ENCODE results near the gene IRX4.

Gene IRX4

GRCh38 chr5:1923341-1923740, 40.6 kb upstream of the IRX4 start:
- Histone ChIP-seq H3K27me3 (ENCODE audit: insufficient read depth, low read length, poor library complexity) (no peaks in the 10 kb centered on the region), H3K9ac (ENCODE audit: low read depth, low read length) (no peak overlapping the region), H3K9me3 (ENCODE audit: insufficient read depth, low read length, severe bottlenecking) (no peaks in the 10 kb centered on the region), H3K4me3 (ENCODE audit: low read depth in 1 of 2, low read length in 2 of 2) (no peak overlapping the region), H2AFZ (ENCODE audit: low read depth, low read length) (no peak overlapping the region), H3K4me2 (ENCODE audit: insufficient read depth, low read length) (no peak overlapping the region), H3K4me1 (ENCODE audit: insufficient read depth, low read length) (no peaks in the 10 kb centered on the region), H3K79me2 (ENCODE audit: insufficient read depth, low read length) (no peaks in the 10 kb centered on the region), H3K27ac (ENCODE audit: low read length) (no peak overlapping the region), H4K20me1 (ENCODE audit: insufficient read depth, low read length) (no peaks in the 10 kb centered on the region), H3K36me3 (ENCODE audit: insufficient read depth, low read length) (no peaks in the 10 kb centered on the region)
- ATAC-seq (ENCODE audit: insufficient read depth, low read depth) = no peak
- TF ChIP-seq EZH2 (IDR thresholded peaks at IDR 0.05; ENCODE audit: borderline replicate concordance, low read depth, low read length, severe bottlenecking) = no peak
- TF ChIP-seq CTCF (IDR thresholded peaks at IDR 0.05; ENCODE audit: borderline replicate concordance, extremely low read depth, low read length, poor library complexity, severe bottlenecking) = no peak
- no peak for DNase-seq

- no peaks in the 10 kb centered on the region for H3K79me2 ChIP-seq (ENCODE audit: insufficient read depth, low read length)
- no peak for TF ChIP-seq CTCF (IDR thresholded peaks at IDR 0.05; ENCODE audit: borderline replicate concordance, extremely low read depth, low read length, poor library complexity, severe bottlenecking)
- TF ChIP-seq EZH2 (IDR thresholded peaks at IDR 0.05; ENCODE audit: borderline replicate concordance, low read depth, low read length, severe bottlenecking) = no peak
- no peak overlapping the region for H3K4me2 ChIP-seq (ENCODE audit: insufficient read depth, low read length)
- H3K4me1 ChIP-seq (ENCODE audit: insufficient read depth, low read length) = no peaks in the 10 kb centered on the region
- H3K27me3 ChIP-seq (ENCODE audit: insufficient read depth, low read length, poor library complexity) = no peaks in the 10 kb centered on the region
- no peaks in the 10 kb centered on the region for H4K20me1 ChIP-seq (ENCODE audit: insufficient read depth, low read length)
- H3K9ac ChIP-seq (ENCODE audit: low read depth, low read length) = no peak overlapping the region
- H3K9me3 ChIP-seq (ENCODE audit: insufficient read depth, low read length, severe bottlenecking) = no peaks in the 10 kb centered on the region
- no peak overlapping the region for H3K27ac ChIP-seq (ENCODE audit: low read length)
- H2AFZ ChIP-seq (ENCODE audit: low read depth, low read length) = no peak overlapping the region
- H3K4me3 ChIP-seq (ENCODE audit: low read depth in 1 of 2, low read length in 2 of 2) = no peak overlapping the region
- DNase-seq (no peak), ATAC-seq (ENCODE audit: insufficient read depth, low read depth) (no peak)
- H3K36me3 ChIP-seq (ENCODE audit: insufficient read depth, low read length) = no peaks in the 10 kb centered on the region
These were observed 39.0 kb upstream of the IRX4 start for GRCh38 chr5:1921711-1922110.

GRCh38 chr5:1919750-1920149, 37.0 kb upstream of the IRX4 start:
- TF ChIP-seq CTCF (IDR thresholded peaks at IDR 0.05; ENCODE audit: borderline replicate concordance, extremely low read depth, low read length, poor library complexity, severe bottlenecking) (no peak), EZH2 (IDR thresholded peaks at IDR 0.05; ENCODE audit: borderline replicate concordance, low read depth, low read length, severe bottlenecking) (no peak)
- H3K4me1 ChIP-seq (ENCODE audit: insufficient read depth, low read length) = no peaks in the 10 kb centered on the region
- no peaks in the 10 kb centered on the region for H3K9me3 ChIP-seq (ENCODE audit: insufficient read depth, low read length, severe bottlenecking)
- ATAC-seq (ENCODE audit: insufficient read depth, low read depth) (no peak), DNase-seq (no peak)
- H3K36me3 ChIP-seq (ENCODE audit: insufficient read depth, low read length) = no peaks in the 10 kb centered on the region
- H2AFZ ChIP-seq (ENCODE audit: low read depth, low read length) = no peak overlapping the region
- H3K79me2 ChIP-seq (ENCODE audit: insufficient read depth, low read length) = no peaks in the 10 kb centered on the region
- no peak overlapping the region for H3K27ac ChIP-seq (ENCODE audit: low read length)
- no peaks in the 10 kb centered on the region for H4K20me1 ChIP-seq (ENCODE audit: insufficient read depth, low read length)
- H3K27me3 ChIP-seq (ENCODE audit: insufficient read depth, low read length, poor library complexity) = no peaks in the 10 kb centered on the region
- no peak overlapping the region for H3K4me2 ChIP-seq (ENCODE audit: insufficient read depth, low read length)
- no peak overlapping the region for H3K9ac ChIP-seq (ENCODE audit: low read depth, low read length)
- no peak overlapping the region for H3K4me3 ChIP-seq (ENCODE audit: low read depth in 1 of 2, low read length in 2 of 2)

GRCh38 chr5:1919209-1919566, 36.5 kb upstream of the IRX4 start:
- ATAC-seq (ENCODE audit: insufficient read depth, low read depth) (no peak), DNase-seq (no peak)
- no peak for TF ChIP-seq EZH2 (IDR thresholded peaks at IDR 0.05; ENCODE audit: borderline replicate concordance, low read depth, low read length, severe bottlenecking)
- no peak for TF ChIP-seq CTCF (IDR thresholded peaks at IDR 0.05; ENCODE audit: borderline replicate concordance, extremely low read depth, low read length, poor library complexity, severe bottlenecking)

More at GRCh38 chr5:1919209-1919566, 36.5 kb upstream of the IRX4 start:
- Histone ChIP-seq H3K9ac (ENCODE audit: low read depth, low read length) (no peak overlapping the region), H4K20me1 (ENCODE audit: insufficient read depth, low read length) (no peaks in the 10 kb centered on the region), H3K27ac (ENCODE audit: low read length) (no peak overlapping the region), H3K36me3 (ENCODE audit: insufficient read depth, low read length) (no peaks in the 10 kb centered on the region), H3K27me3 (ENCODE audit: insufficient read depth, low read length, poor library complexity) (no peaks in the 10 kb centered on the region), H3K79me2 (ENCODE audit: insufficient read depth, low read length) (no peaks in the 10 kb centered on the region), H3K9me3 (ENCODE audit: insufficient read depth, low read length, severe bottlenecking) (no peaks in the 10 kb centered on the region), H2AFZ (ENCODE audit: low read depth, low read length) (no peak overlapping the region), H3K4me1 (ENCODE audit: insufficient read depth, low read length) (no peaks in the 10 kb centered on the region), H3K4me3 (ENCODE audit: low read depth in 1 of 2, low read length in 2 of 2) (no peak overlapping the region), H3K4me2 (ENCODE audit: insufficient read depth, low read length) (no peak overlapping the region)

Measured in DND-41 (cell line).